ENCODE results near the gene ADSS1.
A peak's percentile ranks its signal among the peaks of the same experiment; 100 is the strongest.
"Not testable (repeated sequence)": the region's sequence is repeated elsewhere in the genome, so short reads cannot be mapped to it uniquely, and the experiment has no call there.

The ADSS1 gene

GRCh38 chr14:104741803-104742251, 17.8 kb downstream of the ADSS1 start:
- DNase-seq (ENCODE audit: low spot score in 2 of 2) (no peak), ATAC-seq (peak; percentile 29)
- no peaks in the 10 kb centered on the region for H3K9me3 Mint-ChIP-seq
- peaks cover 37% of the 10 kb centered on the region for H3K4me1 Mint-ChIP-seq
- H3K27ac Mint-ChIP-seq: no peak overlapping the region
- H3K36me3 Mint-ChIP-seq: no peaks in the 10 kb centered on the region
- no peak overlapping the region for H3K4me3 Mint-ChIP-seq

GRCh38 chr14:104742586-104743455, 18.8 kb downstream of the ADSS1 start:
- Mint-ChIP-seq H3K36me3 (no peaks in the 10 kb centered on the region), H3K4me1 (peaks cover 37% of the 10 kb centered on the region), H3K9me3 (no peaks in the 10 kb centered on the region), H3K4me3 (no peak overlapping the region), H3K27ac (no peak overlapping the region)
- DNase-seq (ENCODE audit: low spot score in 2 of 2): no peak
- ATAC-seq: no peak

- DNase-seq (ENCODE audit: low spot score in 2 of 2): no peak
- Mint-ChIP-seq H3K4me1 (peaks cover 37% of the 10 kb centered on the region), H3K4me3 (no peak overlapping the region), H3K36me3 (no peaks in the 10 kb centered on the region), H3K27ac (no peak overlapping the region), H3K9me3 (no peaks in the 10 kb centered on the region)
- no peak for ATAC-seq
These were observed 19.7 kb downstream of the ADSS1 start for GRCh38 chr14:104743461-104744380.

- no peak for DNase-seq (ENCODE audit: low spot score in 2 of 2)
- H3K9me3 Mint-ChIP-seq: no peaks in the 10 kb centered on the region
- H3K36me3 Mint-ChIP-seq: no peaks in the 10 kb centered on the region
- ATAC-seq: no peak
- H3K27ac Mint-ChIP-seq: no peak overlapping the region
- H3K4me3 Mint-ChIP-seq: no peak overlapping the region
- H3K4me1 Mint-ChIP-seq: peaks cover 44% of the 10 kb centered on the region
These were observed 20.5 kb downstream of the ADSS1 start for GRCh38 chr14:104744484-104744883.

GRCh38 chr14:104745431-104745830, 21.4 kb downstream of the ADSS1 start:
- ATAC-seq (no peak), DNase-seq (ENCODE audit: low spot score in 2 of 2) (no peak)
- H3K9me3 Mint-ChIP-seq: no peaks in the 10 kb centered on the region
- peak overlapping the region; percentile 38 for H3K4me3 Mint-ChIP-seq
- H3K4me1 Mint-ChIP-seq: peaks cover 39% of the 10 kb centered on the region
- H3K27ac Mint-ChIP-seq: peak overlapping the region; percentile 73
- H3K36me3 Mint-ChIP-seq: no peaks in the 10 kb centered on the region

GRCh38 chr14:104746071-104746545, 22.1 kb downstream of the ADSS1 start:
- Mint-ChIP-seq H3K27ac (peak overlapping the region; percentile 73), H3K36me3 (no peaks in the 10 kb centered on the region), H3K4me3 (peak overlapping the region; percentile 38), H3K9me3 (no peaks in the 10 kb centered on the region), H3K4me1 (peaks cover 38% of the 10 kb centered on the region)
- ATAC-seq: peak; percentile 86
- peak; percentile 41 to 66 for DNase-seq (ENCODE audit: low spot score in 2 of 2)

- Mint-ChIP-seq H3K36me3 (no peaks in the 10 kb centered on the region), H3K4me3 (no peak overlapping the region), H3K27ac (no peak overlapping the region), H3K4me1 (peaks cover 31% of the 10 kb centered on the region), H3K9me3 (no peaks in the 10 kb centered on the region)
- DNase-seq (ENCODE audit: low spot score in 2 of 2): no peak
- no peak for ATAC-seq
These were observed 23.0 kb downstream of the ADSS1 start for GRCh38 chr14:104746934-104747481.

GRCh38 chr14:104747876-104748275, 23.8 kb downstream of the ADSS1 start:
- no peak overlapping the region for H3K27ac Mint-ChIP-seq
- peaks cover 26% of the 10 kb centered on the region for H3K4me1 Mint-ChIP-seq
- H3K36me3 Mint-ChIP-seq: peaks cover 6% of the 10 kb centered on the region
- no peak overlapping the region for H3K4me3 Mint-ChIP-seq
- no peaks in the 10 kb centered on the region for H3K9me3 Mint-ChIP-seq
- ATAC-seq (no peak), DNase-seq (ENCODE audit: low spot score in 2 of 2) (no peak)

- no peaks in the 10 kb centered on the region for H3K9me3 Mint-ChIP-seq
- no peak overlapping the region for H3K27ac Mint-ChIP-seq
- peaks cover 9% of the 10 kb centered on the region for H3K36me3 Mint-ChIP-seq
- ATAC-seq (no peak), DNase-seq (ENCODE audit: low spot score in 2 of 2) (no peak)
- peaks cover 34% of the 10 kb centered on the region for H3K4me1 Mint-ChIP-seq
- H3K4me3 Mint-ChIP-seq: no peak overlapping the region
These were observed 25.2 kb downstream of the ADSS1 start for GRCh38 chr14:104749111-104749649.

- peaks cover 14% of the 10 kb centered on the region for H3K36me3 Mint-ChIP-seq
- no peak overlapping the region for H3K4me3 Mint-ChIP-seq
- ATAC-seq (no peak), DNase-seq (ENCODE audit: low spot score in 2 of 2) (no peak)
- peaks cover 41% of the 10 kb centered on the region for H3K4me1 Mint-ChIP-seq
- H3K27ac Mint-ChIP-seq: no peak overlapping the region
- no peaks in the 10 kb centered on the region for H3K9me3 Mint-ChIP-seq
These were observed 26.2 kb downstream of the ADSS1 start for GRCh38 chr14:104750056-104750752.

- peaks cover 19% of the 10 kb centered on the region for H3K36me3 Mint-ChIP-seq
- H3K27ac Mint-ChIP-seq; ATAC-seq; H3K9me3 Mint-ChIP-seq; DNase-seq (ENCODE audit: low spot score in 2 of 2): not testable (repeated sequence)
- H3K4me1 Mint-ChIP-seq: peaks cover 39% of the 10 kb centered on the region
- peak overlapping the region; percentile 14 for H3K4me3 Mint-ChIP-seq
These were observed 26.7 kb downstream of the ADSS1 start for GRCh38 chr14:104750753-104751057.

- peak overlapping the region; percentile 95 for H3K4me3 Mint-ChIP-seq
- H3K9me3 Mint-ChIP-seq: no peaks in the 10 kb centered on the region
- H3K27ac Mint-ChIP-seq: peak overlapping the region; percentile 95
- H3K36me3 Mint-ChIP-seq: peaks cover 29% of the 10 kb centered on the region
- no peak for ATAC-seq
- DNase-seq (ENCODE audit: low spot score in 2 of 2): no peak
- H3K4me1 Mint-ChIP-seq: peaks cover 36% of the 10 kb centered on the region
These were observed 27.8 kb downstream of the ADSS1 start for GRCh38 chr14:104751539-104752422.

GRCh38 chr14:104752423-104752734, 28.4 kb downstream of the ADSS1 start:
- no peaks in the 10 kb centered on the region for H3K9me3 Mint-ChIP-seq
- DNase-seq (ENCODE audit: low spot score in 2 of 2): no peak
- H3K4me3 Mint-ChIP-seq: peak overlapping the region; percentile 95
- H3K4me1 Mint-ChIP-seq: peaks cover 36% of the 10 kb centered on the region
- ATAC-seq: peak; percentile 3
- H3K36me3 Mint-ChIP-seq: peaks cover 35% of the 10 kb centered on the region
- peak overlapping the region; percentile 95 for H3K27ac Mint-ChIP-seq

Measured in stimulated activated effector memory CD8-positive, alpha-beta T cell treated with anti-CD3 and anti-CD28 coated beads, Interleukin-12 subunit alpha, Interleukin-12 subunit beta, amount 100 ng/mL, for 72 hours (primary cell).